ENCODE measurements around the gene ACO2. TPM values are rescaled to one million over a fixed set of nuclear protein-coding genes. Genes with fewer than 3 reads are reported as not detected.

The ACO2 gene
- total RNA-seq, 1 experiment from 2014 or later: 43.7 TPM

DNA sequence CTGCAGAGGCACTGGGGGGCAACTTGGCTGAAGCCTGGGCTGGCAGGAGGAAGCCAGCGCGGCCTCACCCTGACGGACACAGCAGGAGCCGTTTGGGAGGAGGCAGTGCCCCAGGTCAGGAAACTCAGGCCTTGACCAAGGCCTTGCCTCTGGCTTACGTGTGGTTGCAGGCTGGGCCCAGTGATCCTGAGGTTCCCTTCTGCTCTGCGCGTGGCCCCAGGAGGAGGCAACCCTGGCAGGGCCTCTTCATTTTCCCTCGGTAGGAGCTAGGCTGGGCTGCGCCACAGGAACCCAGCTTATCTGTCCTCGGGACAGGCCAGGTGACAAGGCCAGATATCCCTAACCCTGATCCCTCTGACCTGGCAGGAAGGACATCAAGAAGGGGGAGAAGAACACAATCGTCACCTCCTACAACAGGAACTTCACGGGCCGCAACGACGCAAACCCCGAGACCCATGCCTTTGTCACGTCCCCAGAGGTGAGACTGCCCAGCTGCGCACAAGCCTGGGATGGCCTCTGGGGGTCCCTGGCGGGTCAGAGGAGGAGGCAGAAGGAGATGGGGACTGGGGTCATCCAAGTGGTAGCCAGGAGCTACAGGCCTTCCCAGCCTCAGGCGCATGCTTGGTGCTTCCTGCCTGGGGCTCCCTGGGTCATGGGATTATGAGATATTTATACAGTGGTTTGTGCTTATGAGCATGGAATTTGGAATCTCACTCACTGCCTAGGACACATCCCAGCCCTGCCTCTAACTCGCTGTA is 54.7 kb downstream of the ACO2 start:
- no peak for DNase-seq (ENCODE audit: low read depth)

DNA sequence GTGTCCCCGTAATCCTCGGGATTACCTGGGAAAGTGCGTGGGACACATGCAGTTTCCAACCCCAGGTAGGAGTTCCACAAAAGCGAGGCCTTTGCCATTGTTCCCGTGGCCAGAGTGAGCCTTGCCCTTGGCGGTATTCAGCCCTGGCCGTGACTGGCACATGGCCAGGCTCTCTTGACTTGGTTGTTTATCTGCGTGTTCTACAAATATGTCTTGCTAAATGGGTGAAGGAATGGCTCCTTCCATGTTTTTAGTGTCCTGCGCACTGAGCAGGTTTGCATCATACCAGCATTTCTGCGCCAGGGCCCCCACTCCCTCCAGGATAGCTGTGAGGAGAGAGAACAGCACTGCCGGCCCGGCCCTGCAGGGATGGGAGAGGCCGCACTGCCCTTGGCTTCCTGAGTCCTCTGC is 55.3 kb downstream of the ACO2 start:
- DNase-seq (ENCODE audit: low read depth): no peak

GRCh38 chr22:41524809-41525449 is 56.0 kb downstream of the ACO2 start:
- no peak for DNase-seq (ENCODE audit: low read depth)

DNA sequence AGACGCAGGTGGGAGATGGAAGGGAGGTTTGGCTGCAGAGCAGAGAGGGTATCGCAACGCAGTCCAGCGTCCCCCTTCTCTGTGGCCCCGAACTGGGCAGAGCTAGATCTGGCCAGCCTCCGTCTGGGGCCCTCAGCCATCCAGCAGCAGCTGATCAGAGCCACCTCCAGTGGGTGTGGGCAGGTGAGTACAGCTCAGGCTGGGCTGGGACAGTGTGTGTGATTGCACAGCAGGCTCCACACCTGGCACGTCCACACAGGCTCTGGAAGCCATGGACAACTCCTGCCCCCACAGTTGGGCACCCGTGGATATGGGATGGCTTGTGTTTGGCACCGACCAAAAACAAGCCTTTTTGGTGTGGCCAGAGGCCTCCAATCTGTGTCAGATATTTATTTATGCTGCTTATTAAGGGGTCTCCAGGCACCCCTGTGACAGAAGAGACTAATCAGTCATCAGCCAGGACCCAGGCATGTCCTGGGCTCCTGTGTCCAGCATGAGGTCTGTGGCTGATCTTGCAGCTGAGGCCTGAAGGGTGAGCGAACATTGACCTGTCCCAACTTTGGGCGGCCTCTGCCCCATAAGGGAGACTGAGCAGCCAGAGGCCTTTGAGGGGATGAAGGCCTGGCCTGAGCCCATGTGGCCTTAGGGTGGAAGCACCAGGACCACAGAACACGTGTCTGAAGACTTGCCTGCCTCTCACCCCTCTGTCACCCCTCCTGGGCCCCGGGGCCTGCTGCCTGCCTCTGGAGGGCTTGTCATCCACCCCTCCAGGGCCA is 56.7 kb downstream of the ACO2 start:
- DNase-seq (ENCODE audit: low read depth): no peak

DNA sequence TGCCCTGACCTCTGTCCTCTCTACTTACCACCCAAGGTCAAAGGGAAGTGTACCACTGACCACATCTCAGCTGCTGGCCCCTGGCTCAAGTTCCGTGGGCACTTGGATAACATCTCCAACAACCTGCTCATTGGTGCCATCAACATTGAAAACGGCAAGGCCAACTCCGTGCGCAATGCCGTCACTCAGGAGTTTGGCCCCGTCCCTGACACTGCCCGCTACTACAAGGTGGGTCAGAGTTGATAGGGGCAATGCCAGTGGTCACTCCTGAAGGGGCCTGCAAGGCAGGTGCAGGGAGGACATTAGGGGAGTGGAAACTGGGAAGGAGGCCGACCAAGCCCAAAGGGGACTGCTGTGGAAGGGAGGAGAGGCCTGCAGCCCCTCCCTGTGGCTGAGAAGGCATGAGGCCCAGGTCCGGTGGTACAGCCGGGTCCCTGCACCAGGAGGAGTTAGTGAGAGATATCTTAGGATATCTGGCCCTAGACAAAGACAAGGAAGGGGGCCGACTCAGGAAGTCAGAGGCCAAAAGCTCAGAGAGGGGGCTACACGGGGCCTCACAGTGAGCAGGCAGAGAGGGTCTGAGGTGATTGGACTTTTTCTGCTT is 57.4 kb downstream of the ACO2 start:
- DNase-seq (ENCODE audit: low read depth): no peak

GRCh38 chr22:41526830-41527799 is 58.2 kb downstream of the ACO2 start:
- peak; percentile 16 for DNase-seq (ENCODE audit: low read depth)

- DNase-seq (ENCODE audit: low read depth): no peak
Observed at GRCh38 chr22:41528132-41528766, 59.3 kb downstream of the ACO2 start.

DNA sequence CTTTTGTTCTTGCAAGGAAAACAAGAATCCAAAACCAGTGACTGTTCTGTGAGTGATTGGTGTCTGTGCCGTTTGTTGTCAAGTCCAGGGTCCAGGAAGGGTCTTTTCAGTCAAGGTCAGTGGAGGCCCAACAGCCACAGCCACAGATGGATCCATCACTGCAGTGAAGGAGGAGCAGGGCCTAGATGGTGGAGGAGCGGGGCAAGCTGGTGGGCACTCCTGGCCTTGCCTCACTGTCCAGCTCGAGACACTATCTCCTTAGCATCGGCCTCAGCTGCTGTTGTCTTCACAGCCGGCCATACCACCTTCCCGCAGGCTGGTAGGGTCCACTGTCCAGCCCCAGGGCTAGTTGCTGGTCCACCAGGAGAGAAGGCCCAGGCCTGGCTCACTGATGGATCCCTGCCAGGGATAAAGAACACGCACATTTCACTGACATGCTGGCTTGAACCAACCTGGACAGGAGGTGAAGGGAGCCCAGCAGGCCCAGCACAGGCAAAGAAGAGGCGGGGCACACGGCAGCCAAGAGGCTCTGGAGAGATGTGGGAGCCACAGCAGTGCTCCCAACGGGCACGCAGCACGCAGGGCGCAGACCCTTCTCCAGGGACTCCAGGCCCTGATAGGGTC is 60.1 kb downstream of the ACO2 start:
- DNase-seq (ENCODE audit: low read depth): no peak

GRCh38 chr22:41530890-41531714 is 62.2 kb downstream of the ACO2 start:
- DNase-seq (ENCODE audit: low read depth): no peak

DNA sequence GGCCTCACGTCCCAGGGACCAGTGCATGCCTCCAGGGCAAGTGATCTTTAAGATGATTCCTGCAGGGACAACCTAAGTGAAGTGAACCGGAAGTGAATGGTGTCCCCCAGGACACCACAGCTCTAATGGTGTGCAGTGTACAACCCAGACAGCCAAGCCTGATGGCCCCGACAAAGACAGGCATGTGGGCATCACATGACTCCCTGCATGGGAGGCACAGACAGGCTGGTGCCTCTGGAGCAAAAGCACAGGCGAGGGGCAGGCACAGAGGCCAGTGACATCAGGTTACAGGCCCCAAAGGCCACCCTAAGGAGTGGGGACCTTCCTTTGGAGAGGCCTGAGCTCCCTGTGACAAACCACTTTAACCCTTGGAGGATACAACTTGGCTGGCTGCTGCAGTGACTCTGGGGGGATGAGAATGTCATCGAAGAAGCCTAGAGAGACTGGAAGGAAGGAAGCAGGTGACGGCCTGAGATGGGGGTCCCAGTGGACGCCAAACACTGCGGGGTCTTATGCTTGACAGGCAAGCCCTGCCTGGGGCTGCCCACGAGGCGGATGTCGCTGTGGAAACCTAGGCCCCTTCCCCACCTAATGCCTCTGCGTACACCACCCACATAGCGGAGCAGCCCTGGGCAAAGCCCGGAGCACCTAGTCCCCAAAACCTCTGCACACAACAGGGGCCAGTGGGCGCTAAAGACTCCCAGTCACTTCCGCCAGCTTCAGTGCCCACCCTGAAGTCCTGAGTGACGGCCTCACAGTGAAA is 63.0 kb downstream of the ACO2 start:
- no peak for DNase-seq (ENCODE audit: low read depth)

DNA sequence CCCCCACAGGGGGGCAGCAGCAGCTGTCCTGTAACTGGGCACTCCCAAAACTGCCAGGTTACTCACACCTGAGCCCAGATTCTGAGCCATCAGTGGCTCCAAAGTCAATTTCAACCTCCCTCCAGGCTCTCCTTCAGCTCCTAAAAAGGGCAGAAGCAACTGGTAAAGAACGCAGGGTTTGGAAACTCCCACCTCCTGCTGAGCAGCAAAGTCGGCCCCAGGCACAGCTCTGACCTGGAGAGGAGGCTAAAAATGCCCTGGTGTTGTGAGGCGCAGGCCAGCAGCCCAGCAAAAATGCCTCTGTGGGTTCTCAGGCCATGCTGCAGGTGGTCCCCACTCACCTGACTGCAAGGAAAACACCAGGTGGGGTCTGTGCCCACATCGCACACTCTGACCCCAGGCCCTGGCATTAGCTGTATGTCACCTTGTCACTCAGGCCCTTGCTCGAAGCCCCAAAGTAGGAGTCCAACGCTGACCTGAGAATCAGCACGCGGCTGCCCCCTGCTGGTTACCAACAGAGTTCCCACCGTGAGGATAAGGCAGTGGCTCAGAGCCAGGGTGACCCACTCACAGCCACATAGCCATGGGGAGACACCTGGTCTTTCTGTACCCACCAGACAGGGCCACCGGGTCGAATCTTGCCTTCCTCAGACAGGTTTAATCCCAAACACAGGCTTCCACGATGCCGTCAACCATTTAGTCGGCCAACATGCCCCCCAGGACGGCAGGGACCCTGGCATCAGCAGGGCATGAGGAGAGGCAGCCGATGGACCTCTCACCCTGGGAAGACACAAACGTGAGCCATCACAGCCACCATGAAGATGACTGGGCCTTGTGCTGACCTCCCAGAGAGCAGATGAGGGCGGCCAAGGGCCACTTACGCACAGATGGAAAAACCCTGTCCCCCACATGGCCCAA is 64.2 kb downstream of the ACO2 start:
- DNase-seq (ENCODE audit: low read depth): peak; percentile 36

- DNase-seq (ENCODE audit: low read depth): no peak
Observed at GRCh38 chr22:41534219-41534618, 65.3 kb downstream of the ACO2 start.

GRCh38 chr22:41535244-41535643 is 66.3 kb downstream of the ACO2 start:
- peak; percentile 21 for DNase-seq (ENCODE audit: low read depth)

GRCh38 chr22:41537203-41537602 is 68.3 kb downstream of the ACO2 start:
- no peak for DNase-seq (ENCODE audit: low read depth)

DNA sequence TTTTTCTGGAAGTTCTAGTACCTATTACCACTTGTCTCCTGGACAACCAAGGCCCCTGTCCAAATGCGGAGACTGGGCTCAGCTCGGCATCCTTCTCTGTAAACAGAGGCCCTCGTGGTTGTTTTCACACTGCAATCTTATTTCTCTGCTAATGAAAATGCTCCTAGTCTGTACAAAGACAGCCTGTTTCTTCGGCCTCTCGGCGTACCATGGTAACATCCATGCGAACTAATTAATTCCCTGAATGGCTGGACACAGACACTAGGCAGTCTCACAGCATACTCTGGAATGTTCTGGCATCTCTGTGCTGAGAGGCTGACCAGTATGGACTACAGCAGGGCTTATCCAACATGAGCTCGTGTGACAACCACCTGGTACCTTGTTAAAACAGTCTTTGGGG is 69.7 kb downstream of the ACO2 start:
- DNase-seq (ENCODE audit: low read depth): no peak

GRCh38 chr22:41539146-41540005 is 70.5 kb downstream of the ACO2 start:
- no peak for DNase-seq (ENCODE audit: low read depth)

DNA sequence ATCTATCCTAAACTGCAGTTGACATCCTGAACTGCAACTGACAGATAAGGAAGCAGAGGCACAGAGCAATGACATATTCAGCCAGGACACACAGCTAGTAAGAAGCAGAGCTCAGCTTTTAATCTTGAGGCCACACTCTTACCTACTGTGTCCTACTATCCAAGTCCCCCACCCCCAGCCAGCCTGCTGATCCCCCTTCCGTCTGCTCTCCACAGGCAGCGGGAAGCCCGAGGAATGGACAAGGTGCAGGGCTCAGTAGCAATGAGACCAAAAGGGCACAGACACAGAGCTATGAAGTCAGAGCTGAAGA is 71.0 kb downstream of the ACO2 start:
- DNase-seq (ENCODE audit: low read depth): no peak

Data from RPMI7951 (cell line).